Measurements from ENCODE around the gene TSPAN18.

Gene TSPAN18

DNA sequence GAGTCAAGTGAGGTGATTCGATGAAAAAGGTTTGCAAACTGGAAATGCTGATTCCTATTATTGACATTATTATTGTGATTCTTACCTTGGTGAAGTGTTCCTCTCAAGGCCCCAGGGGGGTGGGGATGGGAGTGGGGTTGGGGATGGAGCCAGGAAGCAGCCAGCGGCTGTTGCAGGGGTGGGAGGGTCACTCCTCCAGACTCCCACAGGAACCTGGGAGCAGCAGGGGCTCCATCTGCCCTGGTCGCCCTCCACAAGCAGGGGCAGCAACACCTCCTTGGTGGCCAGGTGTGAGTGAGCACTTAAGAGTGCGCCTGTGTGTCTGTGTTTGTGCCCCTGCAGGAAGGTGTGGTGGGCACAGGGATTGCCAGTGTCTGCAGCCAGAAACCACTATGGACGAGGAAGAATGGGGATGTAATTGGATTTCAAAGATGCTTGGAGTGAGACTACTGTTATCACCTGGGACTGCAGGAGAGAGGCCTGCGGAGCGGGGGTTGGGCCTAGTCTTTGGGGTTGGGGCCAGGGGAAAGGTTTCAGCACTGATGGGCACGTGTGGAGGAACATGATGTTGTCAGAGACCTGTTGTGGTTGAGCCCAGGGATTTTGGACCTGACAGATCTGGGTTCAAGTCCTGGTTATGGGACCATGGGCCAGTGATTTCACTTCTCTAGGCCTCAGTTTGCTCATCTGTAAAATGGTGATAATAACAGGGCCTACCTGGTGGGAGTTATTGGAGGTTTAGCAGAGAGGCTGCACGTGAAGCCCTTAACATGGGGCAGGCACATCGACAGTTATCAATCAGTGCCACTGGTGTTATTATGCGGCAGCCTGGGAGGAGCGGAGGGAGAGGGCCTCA lies 227.5 kb downstream of the TSPAN18 start:
- no peak for DNase-seq (ENCODE audit: low read depth in 3 of 3, low spot score in 1 of 3)

GRCh38 chr11:44955015-44955738 lies 228.4 kb downstream of the TSPAN18 start:
- no peak for DNase-seq (ENCODE audit: low read depth in 3 of 3, low spot score in 1 of 3)

DNA sequence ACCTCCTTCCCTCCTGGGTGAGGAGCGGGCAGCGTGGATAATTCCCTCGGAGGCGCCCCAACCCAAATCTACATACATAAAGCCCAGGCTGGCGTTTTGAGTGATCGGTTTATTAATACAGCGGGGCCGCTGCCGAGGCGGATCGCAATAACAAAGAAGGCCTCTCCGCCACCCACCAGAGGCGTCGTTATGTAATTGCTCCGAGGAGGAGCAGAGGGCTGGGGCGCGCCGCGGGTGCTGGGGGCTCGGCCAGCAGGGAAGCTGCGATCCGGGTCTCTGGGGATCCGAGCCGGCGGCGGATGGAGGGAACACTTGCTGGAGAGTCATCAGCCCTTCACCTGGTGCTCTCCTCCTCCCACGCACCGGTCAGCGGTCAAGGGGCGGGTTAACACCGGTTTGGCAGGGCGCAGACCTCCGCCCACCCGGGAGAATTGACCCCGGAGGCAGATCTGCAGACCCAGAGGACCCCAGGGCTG lies 230.3 kb downstream of the TSPAN18 start:
- DNase-seq (ENCODE audit: low read depth in 3 of 3, low spot score in 1 of 3): no peak

- no peak for DNase-seq (ENCODE audit: low read depth in 3 of 3, low spot score in 1 of 3)
Measured at GRCh38 chr11:44957776-44958564, 231.2 kb downstream of the TSPAN18 start.

- no peak for DNase-seq (ENCODE audit: low read depth in 3 of 3, low spot score in 1 of 3)
Measured at GRCh38 chr11:44959064-44959463, 232.3 kb downstream of the TSPAN18 start.

- no peak for DNase-seq (ENCODE audit: low read depth in 3 of 3, low spot score in 1 of 3)
Measured at GRCh38 chr11:44960200-44960845, 233.6 kb downstream of the TSPAN18 start.

GRCh38 chr11:44962464-44962863 lies 235.7 kb downstream of the TSPAN18 start:
- DNase-seq (ENCODE audit: low read depth in 3 of 3, low spot score in 1 of 3): no peak

DNA sequence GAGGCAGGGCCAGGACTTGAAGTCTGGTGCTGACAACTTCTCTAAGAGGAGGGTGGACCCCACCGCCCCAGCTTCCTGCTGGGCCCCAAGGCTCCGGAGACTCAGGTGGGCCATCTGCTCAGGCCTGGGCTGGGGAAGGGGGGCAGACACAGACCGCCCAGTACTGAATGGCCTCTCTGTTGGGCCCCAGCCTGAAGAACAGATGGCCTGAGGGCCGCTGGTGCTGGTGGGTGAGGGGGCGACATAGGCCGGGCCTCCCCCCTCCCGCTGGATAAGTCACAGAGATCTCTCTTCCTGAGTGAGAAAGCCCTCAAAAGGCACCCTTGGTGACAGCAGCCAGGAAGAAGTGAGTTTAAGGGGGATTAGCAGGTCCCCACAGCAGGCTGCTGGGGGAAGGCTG lies 236.4 kb downstream of the TSPAN18 start:
- no peak for DNase-seq (ENCODE audit: low read depth in 3 of 3, low spot score in 1 of 3)

- no peak for DNase-seq (ENCODE audit: low read depth in 3 of 3, low spot score in 1 of 3)
Measured at GRCh38 chr11:44963948-44964347, 237.2 kb downstream of the TSPAN18 start.

DNA sequence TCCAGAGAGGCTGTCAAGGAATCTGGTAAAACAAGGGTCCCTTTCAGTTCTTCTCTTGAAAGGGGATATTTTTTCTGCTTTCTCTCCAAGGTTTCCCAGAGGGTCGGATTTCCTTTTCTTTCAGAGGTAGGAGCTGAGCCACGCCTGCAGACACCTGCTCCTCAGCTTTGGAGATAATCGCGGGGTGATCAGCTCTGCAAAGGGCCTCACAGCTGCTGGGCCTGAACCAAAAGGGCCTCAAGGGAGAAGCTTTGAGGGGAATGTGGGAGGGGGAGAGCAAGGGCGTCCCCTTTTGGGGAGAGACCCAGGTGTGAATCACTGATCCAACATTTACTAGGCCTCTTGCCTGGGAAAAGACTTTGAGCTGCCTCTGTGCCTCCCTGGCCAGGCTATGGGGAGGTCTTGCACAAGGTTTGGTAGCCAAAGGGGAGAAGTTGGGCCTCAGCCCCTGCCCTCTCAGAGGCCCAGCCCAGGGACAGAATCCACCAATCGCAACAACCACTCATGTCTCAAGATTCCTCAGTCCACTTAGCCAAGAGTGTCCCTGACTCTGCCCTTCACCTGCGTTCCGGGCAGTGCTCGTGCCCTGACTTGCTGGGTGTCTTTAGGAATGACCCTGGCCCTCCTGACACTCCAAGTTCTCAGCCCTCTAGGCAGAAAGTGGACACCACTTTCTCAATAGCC lies 237.9 kb downstream of the TSPAN18 start:
- DNase-seq (ENCODE audit: low read depth in 3 of 3, low spot score in 1 of 3): no peak

DNA sequence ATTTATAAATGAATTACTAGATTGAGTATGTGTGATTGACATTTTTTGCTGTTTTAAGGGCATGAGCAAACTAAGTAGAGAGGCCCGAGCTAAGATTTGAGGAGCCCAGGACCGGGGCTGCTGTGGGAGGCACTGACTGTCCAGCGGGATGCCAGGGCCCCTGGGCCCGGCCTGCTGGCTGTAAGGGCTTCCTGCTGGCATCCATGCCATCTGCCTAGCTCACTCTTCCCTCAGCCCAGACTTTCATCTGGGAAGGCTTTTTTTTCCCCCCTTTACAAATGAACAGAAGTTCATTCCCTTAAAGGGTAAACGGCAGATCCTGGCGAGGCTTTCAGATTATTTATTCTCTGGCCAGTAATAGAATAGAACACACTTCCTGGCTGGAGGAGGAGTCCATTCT lies 239.9 kb downstream of the TSPAN18 start:
- DNase-seq (ENCODE audit: low read depth in 3 of 3, low spot score in 1 of 3): no peak

DNA sequence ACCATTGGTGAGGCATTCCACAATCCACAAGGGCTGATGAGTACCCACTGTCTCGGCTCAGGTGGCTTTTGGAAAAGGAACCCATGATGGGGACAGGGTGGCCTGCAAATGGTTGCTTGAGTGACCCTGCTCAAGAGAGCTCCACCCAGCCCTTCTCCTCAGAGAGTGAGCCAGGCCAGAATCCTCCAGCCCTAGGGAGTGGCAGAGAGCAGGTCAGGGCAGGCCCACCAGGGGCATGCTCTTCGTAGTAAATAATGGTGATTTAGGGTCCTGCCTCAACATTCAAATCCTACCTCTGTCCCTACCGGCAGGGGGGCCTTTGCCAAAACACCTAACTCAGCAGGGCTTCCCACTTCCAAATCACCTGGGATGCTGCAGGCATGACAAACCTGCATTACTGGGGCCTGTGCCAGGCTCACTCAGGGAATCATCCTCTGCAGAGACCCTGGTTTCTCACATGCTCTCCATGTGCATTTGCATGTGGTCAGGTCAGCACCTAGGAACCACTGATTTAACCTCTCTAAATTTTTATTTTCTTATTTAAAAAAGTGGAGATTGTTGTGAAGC lies 241.3 kb downstream of the TSPAN18 start:
- no peak for DNase-seq (ENCODE audit: low read depth in 3 of 3, low spot score in 1 of 3)

- DNase-seq (ENCODE audit: low read depth in 3 of 3, low spot score in 1 of 3): no peak
Measured at GRCh38 chr11:44968510-44968909, 241.7 kb downstream of the TSPAN18 start.

GRCh38 chr11:44969651-44970252 lies 243.0 kb downstream of the TSPAN18 start:
- DNase-seq (ENCODE audit: low read depth in 3 of 3, low spot score in 1 of 3): no peak

DNA sequence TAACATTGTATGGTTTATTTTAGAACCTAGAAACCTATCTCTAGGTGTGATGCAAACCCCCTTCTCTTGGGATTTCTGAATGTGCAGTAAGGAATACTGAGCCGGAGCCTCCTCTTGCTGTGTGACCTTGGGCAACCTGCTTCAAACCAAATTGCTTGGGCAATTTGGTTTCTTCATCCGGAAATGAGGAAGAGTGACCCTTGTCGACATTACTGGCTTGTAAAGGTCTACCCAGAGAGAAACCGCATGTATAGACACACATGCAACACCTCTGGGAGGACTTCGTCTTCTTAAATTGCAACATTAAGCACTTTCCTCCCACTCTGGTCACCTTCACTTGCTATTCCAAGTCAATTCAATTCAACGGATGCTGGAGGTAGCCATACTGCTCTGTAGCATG lies 243.5 kb downstream of the TSPAN18 start:
- DNase-seq (ENCODE audit: low read depth in 3 of 3, low spot score in 1 of 3): no peak

- DNase-seq (ENCODE audit: low read depth in 3 of 3, low spot score in 1 of 3): no peak
Measured at GRCh38 chr11:44971185-44971584, 244.4 kb downstream of the TSPAN18 start.

GRCh38 chr11:44972746-44973435 lies 246.1 kb downstream of the TSPAN18 start:
- no peak for DNase-seq (ENCODE audit: low read depth in 3 of 3, low spot score in 1 of 3)

- no peak for DNase-seq (ENCODE audit: low read depth in 3 of 3, low spot score in 1 of 3)
Measured at GRCh38 chr11:44973632-44974401, 247.1 kb downstream of the TSPAN18 start.

Data from stimulated activated CD4-positive, alpha-beta T cell treated with anti-CD3 and anti-CD28 coated beads, TNF-alpha, amount 100 ng/mL, for 1 hour (primary cell).